NCI-H187 treated with DMSO at 0.1 percent for 48 hours (cell line): Measurements from ENCODE around the gene LAG3.

Experiments used
- DNase-seq: peaks from one replicate; lab custom pipeline; 2025; lab: John Stamatoyannopoulos, UW

LAG3 gene

DNA sequence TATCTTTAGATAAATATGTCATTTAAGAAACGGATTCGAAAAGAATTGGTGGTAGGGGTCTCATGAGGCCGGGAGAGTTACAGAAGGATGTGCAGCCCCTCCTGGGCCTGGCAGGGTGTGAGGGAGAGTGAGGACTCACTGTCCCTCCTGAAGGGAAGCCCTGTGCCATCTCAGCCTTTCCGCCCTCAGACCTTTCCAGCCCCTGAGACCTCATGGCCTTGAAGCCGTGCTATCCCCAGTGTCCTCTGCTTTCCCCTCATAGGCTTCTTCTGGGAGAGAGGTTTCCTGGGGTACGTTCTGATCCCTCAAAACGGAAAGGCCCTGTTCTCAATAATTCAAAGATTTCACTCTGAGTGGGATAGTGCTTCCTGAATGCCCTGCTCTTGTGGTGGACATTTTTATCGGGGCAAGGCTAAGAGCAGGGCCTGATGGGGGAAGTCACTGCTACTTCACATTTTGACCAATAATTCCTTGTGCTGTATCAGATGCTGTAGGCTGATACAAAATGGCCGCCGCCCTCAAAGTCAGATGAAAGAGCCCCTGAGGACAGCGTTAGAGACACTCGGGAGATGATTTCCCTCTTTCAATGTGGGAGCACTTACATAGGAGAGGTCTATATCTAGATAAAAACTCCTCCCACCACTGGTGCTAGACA, 18.3 kb downstream of the LAG3 start:
- no peak for DNase-seq

DNA sequence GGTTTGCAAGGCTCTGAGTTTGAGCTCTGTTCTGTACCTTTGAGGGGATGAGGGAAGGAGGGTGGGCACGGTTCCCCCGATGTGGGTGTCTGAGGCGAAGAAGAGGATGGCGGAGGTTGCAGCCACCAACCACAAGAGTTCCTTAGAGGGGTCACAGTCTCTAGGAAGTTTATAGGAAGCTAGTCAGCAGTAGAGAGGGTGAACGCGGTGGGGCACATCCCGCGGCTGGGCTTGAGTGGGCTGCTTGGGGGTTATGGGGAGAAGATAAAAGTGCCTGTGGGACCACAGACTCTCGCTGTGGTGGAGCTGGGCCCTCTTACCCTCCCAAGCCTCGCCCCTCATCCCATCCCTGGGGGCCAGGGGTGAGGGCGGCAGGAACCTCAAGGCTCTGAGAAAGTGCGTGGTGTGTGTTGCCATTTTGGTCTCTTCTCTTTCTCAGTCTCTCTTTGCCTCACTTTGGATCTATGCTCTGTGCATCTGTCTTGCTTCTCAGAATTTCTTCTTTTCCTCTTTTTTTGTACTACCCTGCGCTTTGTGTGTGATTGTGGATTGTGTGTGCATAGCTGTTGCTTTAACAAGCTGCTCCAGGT, 19.7 kb downstream of the LAG3 start:
- no peak for DNase-seq

DNA sequence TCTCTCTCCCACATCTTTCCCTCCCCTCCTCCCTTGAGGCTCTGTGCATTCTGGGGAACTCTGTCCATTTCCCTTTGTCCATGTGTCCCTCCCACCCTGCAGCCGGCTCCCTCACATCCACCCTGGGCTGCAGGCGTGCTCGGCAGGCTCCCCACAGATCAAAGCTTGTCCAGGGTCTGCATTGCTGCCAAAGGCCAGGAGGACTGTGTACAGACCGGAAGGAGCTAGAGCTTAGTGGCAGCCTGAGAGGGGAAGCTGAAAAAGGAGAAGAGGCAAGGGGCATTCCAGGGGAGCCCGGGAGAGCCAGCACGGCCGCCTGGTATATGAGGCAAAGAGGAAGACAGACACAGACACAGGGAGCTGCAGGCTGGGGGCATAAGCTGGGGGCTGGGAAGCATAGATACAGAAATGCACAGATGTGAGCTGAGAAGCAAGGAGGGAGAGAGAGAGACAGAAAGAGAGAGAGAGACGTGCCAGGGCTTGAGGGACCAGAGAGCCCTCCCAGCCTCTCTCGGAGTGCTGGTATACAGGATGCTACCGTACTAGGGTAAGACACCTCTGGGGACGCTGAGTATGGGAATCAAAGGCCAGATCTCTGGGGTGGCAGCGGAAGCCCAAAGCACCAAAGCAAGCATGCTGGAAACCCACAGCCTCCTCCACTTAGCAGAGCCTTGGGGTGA, 20.3 kb downstream of the LAG3 start:
- no peak for DNase-seq

DNA sequence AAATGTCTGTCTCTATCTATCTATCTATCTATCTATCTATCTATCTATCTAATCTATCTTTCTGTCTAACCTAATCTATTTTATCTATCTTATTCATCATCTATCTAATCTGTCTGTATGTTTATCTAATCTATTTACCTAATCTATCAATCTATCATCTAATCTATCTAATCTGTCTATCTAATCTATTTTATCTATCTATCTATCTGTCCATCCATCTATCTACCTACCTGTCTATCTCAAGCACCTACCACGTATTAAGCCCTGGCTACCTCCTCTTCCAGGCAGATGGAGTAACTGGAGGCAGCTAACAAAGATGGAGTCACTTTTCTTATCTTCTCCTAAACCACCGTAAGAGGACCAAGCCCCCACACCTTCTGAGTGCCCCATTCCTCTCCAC, 22.8 kb downstream of the LAG3 start:
- no peak for DNase-seq

DNA sequence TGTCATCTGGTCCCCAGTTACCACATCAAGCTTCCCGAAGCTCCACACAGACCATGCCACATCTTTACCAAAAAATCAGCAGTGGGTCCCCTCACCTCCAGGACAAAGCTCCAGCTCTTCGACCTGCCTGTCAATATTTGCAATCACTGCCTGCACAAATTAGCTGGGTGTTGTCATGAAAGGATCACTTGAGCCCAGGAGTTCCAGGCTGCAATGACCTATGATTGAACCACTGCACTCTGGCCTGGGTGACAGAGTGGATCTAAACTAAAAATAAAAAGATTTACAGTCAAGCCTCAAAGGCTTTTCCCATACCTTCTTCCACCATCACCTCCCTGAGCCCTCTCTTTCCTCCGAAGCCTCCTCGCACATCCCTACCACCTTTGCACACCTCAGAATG, 24.3 kb downstream of the LAG3 start:
- no peak for DNase-seq

DNA sequence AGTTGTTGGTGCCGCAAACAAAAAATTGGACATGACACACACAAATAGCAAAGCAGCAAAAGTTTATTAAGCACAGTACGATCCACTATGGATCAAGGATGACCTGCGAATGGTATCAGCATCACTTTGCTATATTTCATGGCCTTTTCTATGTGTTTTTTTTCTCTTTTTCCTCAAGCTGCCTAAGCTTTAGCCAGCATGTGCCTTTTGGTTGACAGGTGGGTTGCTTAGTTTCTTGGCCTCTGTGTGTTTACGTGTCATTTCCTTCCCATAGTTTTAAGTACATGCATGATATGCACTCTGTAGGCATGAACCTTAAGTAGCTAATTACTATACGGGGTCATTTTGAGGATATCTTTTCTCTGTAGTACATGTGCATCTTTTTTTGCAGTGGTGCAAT, 26.8 kb downstream of the LAG3 start:
- DNase-seq = no peak

DNA sequence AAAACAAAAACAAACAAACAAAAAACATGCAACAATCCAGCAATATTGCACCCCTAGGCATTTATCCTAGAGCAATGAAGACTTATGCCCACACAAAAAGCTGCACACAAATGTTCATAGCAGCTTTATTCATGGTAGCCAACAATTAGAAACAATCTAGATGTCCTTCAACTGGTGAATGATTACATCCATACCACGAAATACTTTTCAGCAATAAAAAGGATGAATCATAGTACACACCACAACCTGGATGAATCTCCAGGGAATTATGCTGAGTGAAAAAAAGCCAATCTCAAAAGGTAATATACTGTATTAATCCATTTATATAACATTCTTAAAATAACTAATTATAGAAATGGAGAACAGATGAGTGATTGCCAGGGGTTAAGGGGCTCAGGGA, 34.9 kb downstream of the LAG3 start:
- no peak for DNase-seq

DNA sequence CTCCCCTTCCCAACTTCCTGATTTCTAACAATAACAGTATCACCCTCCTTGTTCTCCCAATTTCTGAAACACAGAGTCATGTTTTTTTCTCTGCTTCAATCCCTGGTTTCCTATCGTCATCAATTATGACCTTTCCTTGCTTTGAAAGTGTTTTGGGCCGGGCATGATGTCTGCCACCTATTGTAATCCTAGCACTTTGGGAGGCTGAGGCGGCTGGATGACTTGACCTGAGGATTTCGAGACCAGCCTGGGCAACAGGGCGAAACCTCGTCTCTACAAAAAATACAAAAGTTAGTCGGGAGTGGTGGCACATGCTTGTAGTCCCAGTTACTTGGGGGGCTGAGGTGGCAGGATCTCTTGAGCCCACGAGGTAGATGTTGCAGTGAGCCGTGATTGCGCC, 36.7 kb downstream of the LAG3 start:
- DNase-seq = no peak

DNA sequence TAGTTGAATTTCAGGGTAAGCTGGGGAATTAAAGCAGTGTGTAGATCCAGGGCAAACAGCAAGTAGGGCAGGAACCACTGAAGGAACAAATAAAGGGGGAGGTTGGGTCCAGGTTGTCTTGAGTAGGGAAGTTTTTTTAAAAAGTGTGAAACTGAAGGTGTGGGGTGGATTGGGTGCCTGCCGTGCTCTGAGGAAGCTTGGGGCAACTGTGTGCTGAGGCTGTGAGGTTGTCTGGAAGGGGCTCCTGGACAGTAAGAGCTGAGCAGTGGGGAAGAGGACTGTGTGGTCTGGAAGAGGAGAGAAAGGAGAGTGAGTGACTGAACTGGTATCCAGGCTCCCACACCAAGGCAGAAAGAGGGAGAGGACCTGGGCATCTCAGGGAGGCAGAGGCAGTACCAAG, 38.4 kb downstream of the LAG3 start:
- DNase-seq = no peak

DNA sequence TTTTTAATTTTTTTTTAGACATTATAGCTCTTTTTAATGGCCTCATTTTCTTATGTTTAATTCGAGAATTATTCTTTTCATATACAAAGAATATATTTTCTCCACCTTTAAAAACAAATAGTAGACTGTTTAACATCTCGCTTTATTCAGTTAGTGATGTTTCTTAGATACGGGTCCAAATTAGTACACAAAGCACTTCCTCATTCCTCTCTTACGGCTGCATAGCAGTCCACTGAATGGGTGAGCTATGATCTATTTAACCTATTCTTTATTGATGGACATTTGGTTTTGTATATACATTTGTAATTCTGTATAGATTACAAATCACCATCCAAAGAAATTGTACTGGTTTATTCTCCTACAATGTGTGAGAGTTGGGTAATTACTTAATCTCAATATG, 41.0 kb downstream of the LAG3 start:
- DNase-seq = no peak

DNA sequence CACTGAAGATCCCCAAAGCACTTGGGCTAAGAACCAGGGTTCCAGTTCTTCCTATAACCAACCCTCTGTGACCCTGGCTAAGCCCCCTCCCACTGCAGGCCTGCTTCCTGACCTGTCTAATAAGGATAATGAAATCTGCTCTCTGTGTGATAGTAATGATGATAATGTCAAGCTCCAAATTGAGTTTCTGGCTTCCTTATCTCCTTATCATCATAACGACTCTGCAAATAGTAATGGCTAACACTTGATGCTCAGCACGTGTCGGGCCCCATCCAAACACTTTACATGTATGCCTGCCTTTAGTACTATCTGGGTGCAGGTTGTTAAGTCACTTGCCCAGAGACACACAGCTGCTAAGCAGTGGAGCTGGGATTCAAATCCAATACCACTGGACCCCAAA, 44.3 kb downstream of the LAG3 start:
- no peak for DNase-seq

DNA sequence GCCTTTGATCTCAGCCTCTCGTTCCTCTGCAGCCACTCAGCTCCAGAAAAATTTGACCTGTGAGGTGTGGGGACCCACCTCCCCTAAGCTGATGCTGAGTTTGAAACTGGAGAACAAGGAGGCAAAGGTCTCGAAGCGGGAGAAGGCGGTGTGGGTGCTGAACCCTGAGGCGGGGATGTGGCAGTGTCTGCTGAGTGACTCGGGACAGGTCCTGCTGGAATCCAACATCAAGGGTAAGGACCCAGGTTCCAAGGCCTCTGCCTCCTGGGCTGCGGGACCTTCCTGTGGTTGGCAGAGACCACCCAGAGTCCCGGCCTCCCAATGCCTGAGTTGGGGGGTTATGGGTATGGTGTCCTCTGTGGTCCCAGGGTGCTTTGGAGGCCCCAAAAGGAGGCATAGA, 44.8 kb downstream of the LAG3 start:
- DNase-seq = no peak

DNA sequence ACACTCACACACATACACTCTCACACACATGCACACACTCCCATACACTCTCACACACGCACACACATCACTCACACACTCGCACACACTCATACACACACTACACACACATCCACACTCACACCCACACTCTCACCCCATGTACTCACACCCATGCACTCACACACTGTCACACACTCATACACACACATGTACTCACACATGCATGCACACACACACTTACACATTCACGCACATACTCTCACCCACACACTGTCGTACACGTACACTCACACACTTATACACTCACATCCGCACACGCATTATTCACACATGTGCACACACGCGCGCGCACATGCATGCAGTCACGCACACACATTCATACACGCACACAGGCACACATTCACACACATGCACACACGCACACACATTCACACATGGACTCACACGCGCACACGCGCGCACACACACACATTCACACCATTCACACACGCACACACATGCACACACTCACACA, 45.4 kb downstream of the LAG3 start:
- DNase-seq = no peak

DNA sequence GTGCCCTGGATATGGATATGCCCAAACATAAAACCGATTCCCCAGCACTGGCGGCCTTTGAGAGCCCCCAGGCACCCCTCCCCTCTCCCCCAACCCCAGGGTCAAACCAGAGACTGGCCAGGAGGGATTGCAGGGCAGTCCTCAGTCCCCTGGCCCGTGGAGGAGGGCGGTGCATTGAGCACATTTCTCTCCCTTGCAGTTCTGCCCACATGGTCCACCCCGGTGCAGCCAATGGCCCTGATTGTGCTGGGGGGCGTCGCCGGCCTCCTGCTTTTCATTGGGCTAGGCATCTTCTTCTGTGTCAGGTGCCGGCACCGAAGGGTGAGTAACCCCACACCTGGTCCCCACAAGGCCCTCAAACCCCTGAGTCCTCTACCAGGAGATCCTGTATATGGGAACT, 45.9 kb downstream of the LAG3 start:
- DNase-seq = no peak

DNA sequence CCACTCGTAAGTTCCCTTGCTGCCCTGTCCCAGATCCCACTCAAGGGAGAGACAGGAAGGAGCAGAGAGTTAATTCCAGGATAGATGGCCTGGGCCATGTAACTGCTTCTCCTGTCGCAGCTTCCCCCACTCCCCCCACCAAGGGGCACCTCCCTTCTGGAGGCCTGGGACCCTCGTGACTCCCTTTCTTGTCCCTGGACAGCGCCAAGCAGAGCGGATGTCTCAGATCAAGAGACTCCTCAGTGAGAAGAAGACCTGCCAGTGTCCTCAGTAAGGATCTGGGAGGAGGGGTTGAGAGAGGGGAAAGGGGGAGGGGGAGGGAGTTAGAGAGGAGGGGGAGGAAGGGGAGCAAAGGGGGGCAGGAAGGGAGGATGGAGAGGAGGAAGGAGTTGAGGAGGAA, 46.3 kb downstream of the LAG3 start:
- no peak for DNase-seq

DNA sequence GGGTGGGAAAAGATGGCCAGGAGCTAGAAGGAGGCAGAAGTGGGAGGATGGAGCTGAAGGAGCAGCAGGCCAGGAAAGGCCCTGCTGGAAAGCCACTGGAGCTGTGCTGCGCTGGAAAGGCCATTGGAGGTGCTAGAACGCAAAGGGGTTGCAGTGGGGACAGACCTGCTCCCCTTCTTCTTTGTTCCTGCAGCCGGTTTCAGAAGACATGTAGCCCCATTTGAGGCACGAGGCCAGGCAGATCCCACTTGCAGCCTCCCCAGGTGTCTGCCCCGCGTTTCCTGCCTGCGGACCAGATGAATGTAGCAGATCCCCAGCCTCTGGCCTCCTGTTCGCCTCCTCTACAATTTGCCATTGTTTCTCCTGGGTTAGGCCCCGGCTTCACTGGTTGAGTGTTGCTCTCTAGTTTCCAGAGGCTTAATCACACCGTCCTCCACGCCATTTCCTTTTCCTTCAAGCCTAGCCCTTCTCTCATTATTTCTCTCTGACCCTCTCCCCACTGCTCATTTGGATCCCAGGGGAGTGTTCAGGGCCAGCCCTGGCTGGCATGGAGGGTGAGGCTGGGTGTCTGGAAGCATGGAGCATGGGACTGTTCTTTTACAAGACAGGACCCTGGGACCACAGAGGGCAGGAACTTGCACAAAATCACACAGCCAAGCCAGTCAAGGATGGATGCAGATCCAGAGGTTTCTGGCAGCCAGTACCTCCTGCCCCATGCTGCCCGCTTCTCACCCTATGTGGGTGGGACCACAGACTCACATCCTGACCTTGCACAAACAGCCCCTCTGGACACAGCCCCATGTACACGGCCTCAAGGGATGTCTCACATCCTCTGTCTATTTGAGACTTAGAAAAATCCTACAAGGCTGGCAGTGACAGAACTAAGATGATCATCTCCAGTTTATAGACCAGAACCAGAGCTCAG, 47.0 kb downstream of the LAG3 start:
- no peak for DNase-seq

DNA sequence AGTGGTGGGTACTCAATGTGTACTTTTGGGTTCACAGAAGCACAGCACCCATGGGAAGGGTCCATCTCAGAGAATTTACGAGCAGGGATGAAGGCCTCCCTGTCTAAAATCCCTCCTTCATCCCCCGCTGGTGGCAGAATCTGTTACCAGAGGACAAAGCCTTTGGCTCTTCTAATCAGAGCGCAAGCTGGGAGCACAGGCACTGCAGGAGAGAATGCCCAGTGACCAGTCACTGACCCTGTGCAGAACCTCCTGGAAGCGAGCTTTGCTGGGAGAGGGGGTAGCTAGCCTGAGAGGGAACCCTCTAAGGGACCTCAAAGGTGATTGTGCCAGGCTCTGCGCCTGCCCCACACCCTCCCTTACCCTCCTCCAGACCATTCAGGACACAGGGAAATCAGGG, 47.8 kb downstream of the LAG3 start:
- DNase-seq = no peak

DNA sequence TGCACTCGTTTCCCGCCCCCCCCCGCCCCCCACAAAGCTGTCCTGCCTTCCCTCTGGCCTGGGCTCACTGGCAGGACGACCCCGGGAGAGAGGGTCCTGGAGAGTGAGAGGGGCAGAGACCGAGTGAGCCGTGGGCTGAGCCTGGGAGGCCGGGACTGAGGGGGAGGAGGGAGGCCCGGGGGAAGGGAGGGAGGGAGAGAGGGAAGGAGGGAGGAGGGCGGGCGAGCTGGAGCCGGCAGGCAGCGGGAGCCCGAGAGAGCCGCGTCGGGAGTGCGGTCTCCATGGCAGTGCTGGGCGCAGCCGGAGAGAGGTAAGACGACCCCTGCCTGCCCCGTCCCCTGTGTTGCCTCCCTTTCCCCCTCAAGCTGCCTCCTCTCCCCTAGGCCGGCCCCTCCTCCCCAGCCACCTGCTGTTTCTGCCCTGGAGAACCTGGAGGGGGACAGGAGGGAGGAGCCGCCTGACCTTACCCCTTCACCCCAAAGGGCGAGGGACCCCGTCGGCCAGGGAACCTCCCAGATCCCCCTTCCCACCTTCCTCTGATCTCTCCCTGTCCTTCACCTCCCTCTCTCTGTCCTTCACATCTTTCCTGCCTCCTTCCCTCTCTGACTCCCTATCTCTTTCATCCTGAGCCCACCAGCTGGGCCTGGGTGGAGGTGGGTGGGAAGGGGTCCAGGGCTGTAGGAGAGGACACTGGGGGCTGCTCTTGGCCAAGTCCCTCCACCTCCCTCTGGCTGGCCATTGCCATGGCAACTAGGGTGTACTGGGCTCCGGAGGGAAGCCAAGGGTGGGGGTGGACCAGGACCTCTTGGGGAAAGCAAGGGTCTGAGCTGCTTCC, 49.5 kb downstream of the LAG3 start, which contains the start of gene GPR162:
Gene GPR162, plus strand, starts transcription at position 231 of the 835 bp plus-strand sequence. CDS start 2,078 bp downstream, outside the sequence.
- DNase-seq = peak; percentile 37

DNA sequence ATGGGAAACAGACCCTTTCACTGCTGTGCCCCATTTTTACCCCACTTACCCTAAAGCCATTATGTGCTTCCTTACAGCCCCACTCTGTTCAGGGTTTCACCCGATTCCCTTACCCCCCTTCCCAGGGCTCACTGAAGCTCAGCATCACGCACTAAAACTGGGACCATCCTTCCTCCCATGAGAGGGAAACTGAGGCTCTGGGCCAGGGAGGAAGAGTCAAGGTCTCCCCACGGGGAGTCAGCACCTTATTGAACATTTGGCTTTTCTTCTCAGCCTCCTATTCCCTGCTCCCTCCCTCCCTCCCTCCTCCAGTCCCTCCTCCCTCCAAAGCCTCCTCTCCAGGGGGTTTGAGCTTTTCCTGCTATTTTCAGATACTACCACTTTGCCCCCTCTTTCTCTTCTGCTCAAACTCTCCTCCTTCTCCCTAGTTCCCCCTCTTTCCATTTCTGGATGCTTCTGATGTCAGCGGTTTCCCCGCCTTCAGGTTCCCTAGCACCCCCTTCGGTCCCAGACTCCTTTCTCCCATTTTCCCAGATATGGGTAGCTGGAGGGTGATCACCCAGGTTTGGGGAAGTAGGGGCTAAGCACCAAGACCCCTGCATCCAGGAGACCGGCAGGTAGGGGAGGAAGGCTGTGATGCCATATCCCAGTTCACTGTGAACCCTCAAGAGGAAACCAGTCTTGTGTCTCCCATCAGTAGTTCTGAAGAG, 50.3 kb downstream of the LAG3 start:
- DNase-seq = no peak

DNA sequence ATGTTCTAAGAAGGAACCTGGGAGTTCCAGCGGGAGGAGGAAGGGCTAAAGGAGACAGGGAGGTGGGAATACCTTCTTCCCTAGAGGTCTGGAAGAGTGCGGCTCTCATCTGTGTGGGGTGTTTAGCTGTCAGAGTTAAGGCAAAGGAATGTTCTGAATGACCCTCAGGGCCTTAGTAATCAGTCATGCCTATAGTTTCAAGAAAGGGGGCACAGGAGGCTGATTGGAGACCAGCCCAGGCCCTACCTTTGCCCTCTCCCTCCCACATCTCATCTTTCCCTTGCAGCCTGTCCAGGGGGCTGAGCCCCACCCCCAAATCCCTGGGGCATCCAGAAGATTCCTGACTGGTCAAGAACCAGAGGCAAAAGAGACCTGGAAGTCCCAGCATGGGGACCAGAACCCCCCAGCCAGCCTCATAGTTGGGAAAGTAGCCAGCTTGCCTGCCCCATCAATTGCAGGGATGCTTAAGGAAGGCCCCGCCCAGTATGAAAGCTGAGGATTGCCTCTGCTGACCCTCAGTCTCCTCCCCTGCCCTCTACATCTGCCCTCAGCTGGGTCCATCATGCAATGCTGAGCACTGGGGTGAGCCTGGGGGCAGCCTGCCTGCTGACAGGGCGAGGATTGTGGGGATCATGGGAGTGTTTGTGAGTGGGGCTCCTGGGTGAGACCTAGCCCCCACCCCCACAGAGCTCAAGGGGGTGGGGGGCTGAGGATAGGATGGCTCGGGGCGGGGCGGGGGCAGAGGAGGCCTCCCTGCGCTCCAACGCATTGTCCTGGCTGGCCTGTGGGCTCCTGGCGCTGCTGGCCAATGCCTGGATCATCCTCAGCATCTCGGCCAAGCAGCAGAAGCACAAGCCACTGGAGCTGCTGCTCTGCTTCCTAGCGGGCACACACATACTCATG, 51.1 kb downstream of the LAG3 start:
- no peak for DNase-seq
